CD4-positive, alpha-beta T cell treated with Interleukin-21 for 1 hour (primary cell): ENCODE measurements around the gene GP1BB.
"Not testable (repeated sequence)": the region's sequence is repeated elsewhere in the genome, so short reads cannot be mapped to it uniquely, and the experiment has no call there.

Experiments
- DNase-seq: peaks from one replicate; pipeline ENCODE4 v3.0.0-alpha.2; 2020

The GP1BB gene

DNA sequence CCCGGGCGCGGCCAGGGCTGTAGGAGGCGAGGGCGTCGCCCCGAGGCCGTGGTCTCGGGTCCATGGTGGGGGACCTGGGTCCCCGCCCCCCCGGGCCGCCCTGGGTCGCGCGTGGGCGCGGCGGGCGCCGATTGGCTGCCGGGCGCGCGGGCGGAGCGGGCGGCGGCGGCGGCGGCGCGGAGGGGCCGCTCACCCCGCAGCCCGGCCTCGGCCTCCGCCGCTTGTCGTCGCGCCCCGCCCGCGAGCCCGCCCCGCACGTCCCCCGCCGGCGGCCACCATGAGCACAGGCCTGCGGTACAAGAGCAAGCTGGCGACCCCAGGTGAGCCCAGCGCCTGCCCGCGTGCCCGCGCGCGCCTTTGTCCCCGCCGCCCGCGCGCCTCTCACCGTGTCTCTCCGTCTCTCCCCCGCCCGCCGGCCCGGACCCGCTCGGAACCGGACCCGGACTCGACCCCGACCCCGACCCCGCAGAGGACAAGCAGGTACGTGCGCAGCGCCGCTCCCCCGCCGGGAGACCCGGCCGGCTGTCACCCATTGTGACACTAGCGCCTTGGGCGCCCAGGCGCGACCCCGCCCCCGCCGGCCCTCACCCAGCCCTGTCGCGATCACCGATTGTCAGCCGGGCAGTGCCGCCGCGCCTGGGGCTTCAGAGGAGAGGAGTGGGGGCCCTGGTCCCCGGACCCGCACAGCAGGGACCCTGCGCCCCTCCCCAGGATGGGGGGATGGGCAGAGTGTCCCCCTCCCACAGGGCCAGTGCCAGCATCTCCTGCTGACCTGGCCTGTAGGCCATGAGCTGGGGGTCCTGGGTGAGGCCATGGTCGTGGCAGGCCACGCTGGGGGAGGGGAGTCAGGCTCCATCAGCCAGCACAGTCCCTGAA is 8.8 kb upstream of the GP1BB start, which contains the start of gene SEPTIN5:
TSS of gene SEPTIN5 (plus strand) at position 192 of the 876 bp plus-strand sequence. CDS start at position 278, 86 bp downstream.
- DNase-seq: no peak

DNA sequence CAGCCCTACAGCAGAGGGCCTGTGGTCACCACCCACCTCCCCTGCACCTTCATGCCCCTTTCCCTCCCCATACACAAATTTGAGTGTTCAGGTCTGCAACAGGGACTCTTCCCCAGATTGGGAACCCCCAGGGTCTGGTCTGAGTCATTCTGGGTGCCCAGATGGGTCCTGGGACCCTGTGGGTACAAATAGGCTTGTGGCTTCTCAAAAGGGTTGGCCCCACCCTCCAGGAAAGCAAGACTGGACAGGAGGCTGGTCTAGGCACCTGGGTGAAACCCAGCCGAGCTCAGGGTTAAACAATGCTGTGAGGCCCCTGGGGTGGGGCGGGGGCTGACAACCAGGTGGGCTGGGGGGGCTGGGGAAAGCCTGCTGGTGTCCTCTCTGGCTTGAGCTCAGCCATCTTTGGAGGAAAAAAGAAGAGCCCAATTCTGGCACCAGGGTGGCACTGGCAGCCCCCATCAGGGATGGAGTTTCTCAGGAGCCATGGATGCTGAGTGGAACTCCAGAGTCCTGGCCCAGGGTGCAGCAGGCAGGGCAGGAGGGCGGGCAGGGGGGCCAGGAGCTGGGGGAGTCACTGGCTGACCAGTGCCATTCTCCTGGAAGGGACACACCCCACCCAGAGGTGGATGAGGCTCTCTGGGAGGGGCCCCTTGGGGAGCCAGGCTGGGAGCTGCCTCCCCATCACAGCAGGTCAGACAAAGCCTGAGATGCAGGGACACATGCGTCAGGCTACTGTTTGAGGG is 8.0 kb upstream of the GP1BB start:
- no peak for DNase-seq

DNA sequence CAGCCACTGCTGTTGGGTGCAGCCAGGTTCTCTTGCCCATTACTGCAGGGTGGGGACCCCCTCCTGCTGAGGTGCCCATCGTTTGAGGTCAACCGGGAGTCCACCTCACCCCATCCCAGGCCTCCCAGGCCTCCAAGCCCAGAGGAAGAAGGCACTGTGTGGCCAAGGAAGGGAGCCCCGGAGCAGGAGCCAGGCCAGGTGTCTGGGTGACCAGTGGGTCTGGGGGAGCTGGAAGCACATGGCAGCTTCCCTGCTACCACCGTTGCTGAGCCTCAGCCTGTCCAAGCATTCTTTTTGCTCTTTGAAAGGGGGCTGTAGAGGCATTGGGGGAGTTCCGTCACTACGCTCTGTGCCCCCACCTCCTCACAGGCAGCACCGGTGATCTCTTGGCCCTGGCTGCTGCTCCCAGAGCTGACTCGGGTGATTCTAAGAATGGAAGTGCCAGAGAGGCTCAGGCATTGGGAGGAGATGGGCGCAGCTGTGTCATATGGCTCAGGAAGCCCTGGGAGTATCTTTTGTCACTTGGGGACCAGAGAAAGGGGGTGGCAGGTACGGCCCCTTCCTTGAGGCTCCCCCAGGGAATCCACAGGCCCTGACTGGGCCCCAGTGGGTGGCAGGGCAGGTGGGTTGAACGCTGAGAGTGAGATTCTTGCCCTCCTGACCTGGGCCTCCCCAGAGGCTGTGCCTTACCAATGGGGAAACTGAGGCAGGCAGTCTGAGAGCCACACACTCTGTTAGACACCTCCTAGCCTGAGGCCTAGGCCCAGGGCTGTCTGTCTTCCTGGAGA is 7.1 kb upstream of the GP1BB start:
- DNase-seq: no peak

DNA sequence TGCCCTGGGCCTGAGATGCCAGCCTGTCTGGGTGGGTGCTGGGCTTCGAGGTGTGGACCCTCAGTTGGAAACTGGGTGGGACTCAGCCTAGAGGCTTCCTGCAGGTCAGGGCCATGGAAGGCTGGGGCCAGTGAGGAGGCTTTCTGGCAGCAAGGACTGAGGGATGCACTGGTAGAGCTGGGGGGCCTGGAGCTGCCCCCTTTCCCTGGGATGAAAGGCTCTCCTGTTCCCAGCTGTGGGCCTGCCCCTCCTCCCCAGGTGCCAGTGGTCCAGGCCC is 6.6 kb upstream of the GP1BB start:
- no peak for DNase-seq

DNA sequence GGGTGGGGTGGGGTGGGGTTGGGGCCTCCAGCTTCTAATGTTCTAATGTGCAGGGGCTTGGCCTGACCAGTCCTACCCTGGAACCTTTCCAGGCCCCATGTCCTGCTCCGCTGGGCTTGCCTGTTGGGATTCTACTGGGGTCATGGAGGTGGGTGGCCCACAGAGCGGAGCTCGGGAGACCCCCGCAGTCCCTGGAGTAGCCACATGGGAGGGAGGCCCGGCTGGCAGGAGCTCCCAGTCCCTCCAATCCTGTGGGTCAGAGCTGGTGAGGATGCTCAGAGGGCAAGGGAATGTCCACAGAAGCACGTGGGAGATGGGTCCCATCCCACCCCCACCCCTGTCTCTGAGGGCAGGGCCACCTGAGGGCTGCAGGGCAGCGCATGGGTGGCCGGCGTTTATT is 6.2 kb upstream of the GP1BB start:
- no peak for DNase-seq

DNA sequence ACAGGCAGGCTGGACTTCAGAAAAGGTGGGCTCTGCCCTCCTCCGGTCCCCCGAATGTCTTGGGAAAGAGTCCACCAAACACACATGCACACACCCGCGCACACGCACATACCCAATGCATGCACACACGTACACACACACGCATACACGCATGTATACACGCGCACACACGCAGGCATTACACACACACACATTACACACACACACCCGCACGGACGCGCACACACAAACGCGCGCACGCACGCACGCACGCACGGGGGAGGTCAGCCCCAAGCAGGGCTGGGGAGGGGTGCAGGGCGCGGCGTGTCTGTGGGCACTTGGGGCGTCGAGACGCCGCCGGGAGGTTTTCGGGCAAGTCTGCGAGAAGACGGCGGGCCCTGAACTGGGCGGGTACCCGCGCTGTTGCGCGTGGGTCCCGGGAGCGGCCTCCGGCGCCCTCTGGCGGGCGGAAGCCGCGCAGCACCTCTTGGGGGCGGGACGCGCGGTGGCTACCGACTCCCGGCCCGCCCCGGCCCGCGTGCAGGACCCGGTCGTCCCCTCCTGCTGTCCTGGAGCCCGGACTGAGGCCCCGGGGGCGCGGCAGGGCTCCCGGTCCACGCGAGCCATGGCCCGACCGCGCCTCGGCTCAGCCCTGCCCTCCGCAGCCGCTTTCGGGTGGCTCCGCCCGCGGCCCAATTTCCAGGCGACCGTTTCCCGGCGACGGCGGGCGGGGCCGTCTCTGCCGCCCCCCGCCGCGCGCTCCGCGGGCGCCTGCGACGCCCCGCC is 5.5 kb upstream of the GP1BB start:
- peak; percentile 81 for DNase-seq

DNA sequence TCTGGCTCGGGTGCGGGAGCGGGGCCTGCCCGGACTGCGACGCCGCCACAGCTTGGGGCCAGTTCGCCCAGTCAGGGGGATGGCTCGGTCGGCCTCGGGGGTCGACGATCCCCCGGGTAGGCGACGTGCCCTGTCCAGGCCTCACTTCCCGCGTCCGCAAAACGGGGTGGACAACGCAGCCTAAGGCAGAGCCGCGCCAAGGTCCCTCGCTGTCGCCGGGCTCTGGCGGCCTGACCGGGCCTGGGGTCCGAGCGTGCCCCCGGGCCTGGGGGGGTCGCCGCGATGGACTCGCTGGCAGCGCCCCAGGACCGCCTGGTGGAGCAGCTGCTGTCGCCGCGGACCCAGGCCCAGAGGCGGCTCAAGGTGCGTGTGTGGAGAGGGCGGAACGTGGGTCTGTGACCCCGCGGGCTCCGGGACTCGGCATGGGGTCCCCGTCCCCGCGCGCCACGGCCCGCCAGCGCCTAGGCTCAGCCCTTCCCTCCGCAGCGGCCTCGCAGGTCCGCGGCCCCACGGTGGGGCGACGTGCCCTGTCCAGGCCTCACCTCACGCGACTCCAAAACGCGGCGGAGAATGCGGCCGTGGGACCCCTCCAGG is 4.8 kb upstream of the GP1BB start:
- DNase-seq: no peak

DNA sequence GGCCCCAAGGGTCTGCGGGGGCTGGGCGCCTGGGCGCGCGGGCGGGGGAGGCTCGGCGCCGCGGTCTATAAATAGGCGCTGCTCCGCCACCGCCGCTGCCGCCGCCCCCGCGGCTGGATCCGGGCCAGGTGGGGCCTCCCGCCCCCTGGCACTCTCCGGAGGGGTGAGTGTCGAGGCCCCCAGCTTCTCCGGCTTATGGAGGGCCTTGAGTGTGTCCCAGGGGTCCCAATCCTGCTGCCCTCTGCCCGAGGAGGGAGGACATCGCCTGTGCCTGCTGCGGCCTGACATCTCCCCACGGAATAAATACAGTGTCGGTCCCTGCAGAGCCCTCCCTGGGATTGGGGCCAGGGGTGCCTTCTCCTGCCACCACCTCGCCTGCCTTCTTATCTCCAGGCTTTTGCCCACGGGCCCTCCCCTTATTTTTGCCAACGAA is 4.3 kb upstream of the GP1BB start:
- no peak for DNase-seq

DNA sequence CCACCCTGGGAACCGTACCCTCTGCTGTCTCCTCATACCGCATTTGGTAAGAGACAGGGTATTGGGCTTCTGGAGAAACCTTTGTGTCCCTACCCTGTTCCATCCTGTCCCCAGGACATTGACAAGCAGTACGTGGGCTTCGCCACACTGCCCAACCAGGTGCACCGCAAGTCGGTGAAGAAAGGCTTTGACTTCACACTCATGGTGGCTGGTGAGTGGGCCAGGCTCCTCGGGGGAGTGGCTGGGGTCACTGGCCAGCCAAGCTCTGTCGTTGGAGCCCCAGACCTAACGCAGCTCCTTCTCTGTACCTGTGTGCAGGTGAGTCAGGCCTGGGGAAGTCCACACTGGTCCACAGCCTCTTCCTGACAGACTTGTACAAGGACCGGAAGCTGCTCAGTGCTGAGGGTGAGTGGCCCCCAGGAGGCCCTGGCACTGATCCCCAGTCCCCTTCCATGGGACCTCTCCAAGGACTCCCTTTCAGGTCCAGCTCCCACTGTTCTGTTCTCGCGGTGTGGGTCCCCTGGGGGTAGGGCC is 3.8 kb upstream of the GP1BB start:
- DNase-seq: no peak

DNA sequence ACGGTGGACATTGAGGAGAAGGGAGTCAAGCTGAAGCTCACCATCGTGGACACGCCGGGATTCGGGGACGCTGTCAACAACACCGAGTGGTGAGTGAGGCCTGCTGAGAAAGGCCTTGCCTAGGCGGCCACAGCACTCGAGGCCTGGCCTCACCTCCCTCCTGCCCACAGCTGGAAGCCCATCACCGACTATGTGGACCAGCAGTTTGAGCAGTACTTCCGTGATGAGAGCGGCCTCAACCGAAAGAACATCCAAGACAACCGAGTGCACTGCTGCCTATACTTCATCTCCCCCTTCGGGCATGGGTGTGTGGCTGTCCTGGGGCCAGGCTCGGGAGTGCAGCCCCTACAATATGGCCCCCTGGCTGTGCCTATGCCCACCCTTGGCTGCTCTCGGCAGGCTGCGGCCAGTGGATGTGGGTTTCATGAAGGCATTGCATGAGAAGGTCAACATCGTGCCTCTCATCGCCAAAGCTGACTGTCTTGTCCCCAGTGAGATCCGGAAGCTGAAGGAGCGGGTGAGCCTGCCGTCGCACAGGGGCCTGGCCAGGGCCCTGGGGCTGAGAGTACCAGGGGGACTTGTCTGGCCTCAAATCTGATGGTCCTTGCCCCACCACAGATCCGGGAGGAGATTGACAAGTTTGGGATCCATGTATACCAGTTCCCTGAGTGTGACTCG is 3.0 kb upstream of the GP1BB start:
- no peak for DNase-seq

DNA sequence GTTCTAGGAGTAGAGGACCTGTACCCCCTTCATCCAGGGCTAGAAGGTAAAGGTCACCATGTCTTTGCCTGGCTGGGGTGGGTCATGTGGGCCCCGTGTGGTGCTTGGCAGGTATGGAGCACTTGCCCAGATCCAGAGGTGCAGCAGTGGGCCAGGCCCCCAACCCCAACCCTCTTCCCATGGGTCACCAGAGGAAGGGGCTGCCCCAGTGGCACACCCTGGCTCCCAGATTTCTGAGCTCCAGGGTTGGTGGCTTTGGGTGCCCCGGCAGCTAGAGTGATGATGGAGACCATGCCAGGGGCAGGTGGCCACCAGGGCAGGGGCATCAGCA is 2.4 kb upstream of the GP1BB start:
- DNase-seq: no peak

DNA sequence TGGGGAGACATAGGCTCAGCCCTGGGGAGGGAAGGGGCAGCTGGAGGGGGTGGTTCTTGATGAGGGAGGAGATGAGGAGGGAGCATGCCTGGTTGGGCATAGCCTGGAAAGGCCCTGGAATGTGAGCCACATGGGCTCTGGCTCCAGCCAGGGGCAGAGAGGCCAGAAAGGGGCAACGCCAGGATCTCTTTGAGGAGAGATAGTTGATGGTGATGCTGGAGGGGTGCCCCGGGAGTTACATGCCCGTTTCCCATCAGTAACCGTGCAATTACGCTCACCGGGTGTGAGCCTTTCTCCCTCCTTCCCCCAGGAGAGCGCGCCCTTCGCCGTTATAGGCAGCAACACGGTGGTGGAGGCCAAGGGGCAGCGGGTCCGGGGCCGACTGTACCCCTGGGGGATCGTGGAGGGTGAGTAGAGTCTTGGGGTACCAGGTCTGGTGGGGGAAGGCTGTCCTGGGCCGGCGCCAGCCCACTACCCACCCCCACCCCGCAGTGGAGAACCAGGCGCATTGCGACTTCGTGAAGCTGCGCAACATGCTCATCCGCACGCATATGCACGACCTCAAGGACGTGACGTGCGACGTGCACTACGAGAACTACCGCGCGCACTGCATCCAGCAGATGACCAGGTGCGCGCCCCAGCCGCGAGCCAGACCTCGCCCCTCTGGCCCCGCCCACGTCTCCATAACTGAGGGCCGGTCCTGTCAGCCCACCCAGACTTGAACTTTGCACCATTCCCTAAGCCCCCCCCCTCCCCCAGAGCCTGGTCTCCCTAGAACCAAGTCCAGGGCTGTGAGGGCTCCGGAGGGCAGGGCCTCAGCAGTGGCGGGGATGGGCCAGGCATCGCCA is 1.8 kb upstream of the GP1BB start:
- no peak for DNase-seq

DNA sequence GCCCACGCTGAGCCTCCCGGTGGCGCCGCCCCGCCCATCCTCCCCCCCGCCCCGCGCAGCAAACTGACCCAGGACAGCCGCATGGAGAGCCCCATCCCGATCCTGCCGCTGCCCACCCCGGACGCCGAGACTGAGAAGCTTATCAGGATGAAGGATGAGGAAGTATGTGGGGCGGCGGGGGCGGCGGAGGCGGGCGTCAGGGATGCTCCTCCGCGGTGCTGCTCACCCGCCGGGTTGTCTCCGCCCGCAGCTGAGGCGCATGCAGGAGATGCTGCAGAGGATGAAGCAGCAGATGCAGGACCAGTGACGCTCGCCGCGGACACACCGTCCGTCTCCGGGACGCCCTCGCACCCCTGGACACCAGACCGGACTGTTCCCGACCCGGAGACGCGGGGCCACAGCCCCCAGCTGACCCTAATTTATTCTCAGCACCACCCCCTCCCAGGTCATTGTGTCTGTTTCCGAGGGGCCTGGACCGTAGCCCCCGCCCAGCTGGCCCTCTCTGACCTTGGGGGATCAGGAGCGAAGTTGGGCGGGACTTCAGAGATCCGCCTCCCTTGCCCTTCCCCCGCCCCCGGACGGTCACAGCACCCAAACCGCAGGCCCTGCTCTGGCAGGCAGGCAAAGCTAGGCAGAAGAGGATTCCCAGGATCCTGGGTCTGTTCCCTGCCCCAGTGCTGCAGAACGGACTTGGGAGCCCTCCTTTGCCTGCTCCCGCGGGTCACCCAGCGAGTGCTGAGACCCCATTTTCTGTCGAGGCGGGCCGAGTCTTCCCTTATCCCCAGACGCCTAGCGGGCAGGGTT is 959 bp upstream of the GP1BB start:
- no peak for DNase-seq

DNA sequence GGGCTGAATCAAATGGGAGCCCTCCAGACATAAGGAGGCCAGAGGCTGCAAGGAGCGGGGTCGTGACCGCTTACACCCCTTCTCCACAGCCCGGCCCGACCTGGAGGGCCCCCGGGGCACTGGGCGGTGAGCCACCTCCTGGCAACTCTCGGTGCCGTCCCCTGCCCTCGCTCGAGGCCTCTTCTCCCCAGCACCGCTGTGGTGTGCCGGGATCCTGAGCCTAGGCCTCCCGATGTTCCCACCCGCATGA is 432 bp upstream of the GP1BB start:
- DNase-seq: no peak

DNA sequence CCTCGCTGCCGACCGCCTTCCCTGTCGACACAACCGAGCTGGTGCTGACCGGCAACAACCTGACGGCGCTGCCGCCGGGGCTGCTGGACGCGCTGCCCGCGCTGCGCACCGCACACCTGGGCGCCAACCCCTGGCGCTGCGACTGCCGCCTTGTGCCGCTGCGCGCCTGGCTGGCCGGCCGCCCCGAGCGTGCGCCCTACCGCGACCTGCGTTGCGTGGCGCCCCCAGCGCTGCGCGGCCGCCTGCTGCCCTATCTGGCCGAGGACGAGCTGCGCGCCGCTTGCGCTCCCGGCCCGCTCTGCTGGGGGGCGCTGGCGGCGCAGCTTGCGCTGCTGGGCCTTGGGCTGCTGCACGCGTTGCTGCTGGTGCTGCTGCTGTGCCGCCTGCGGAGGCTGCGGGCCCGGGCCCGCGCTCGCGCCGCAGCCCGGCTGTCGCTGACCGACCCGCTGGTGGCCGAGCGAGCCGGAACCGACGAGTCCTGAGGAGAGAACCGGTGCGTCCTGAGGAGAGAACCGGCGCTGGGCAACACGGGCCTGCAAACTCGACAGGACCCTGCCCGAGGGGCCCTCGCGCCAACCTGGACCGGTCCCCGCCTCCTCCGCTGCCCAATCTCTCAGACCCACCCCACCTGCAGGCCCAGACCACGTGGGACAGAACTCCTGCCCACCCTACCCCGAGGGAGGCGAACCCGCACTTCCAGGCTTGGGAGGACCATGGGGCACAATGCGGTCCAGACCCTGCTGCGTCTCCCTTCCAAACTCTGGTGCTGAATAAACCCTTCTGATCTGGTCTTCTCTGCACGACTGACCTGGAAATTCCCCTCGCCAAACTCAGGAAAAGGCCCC is 866 bp downstream of the GP1BB start:
- no peak for DNase-seq

DNA sequence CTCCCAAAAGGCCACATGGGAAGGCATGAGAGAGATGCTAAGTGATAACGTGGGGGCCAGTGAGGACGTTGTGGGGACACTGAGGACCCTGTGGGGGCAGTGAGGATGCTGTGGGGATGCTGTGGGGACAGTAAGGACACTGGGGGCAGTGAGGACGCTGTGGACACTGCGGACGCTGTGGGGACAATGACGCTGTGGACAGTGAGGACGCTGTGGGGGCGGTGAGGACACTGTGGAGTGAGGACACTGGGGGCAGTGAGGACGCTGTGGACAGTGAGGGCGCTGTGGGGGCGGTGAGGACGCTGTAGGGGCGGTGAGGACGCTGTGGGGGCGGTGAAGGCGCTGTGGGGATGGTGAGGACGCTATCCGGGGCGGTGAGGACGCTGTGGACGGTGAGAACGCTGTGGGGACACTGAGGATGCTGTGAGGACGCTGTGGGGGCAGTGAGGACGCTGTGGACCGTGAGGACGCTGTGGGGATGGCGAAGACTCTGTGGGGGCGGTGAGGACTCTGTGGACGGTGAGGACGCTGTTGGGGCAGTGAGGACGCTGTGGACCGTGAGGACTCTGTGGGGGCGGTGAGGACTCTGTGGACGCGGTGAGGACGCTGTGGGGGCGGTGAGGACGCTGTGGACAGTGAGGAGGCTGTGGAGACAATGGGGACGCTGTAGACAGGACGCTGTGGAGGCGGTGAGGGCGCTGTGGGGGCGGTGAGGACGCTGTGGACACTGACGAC is 1.8 kb downstream of the GP1BB start:
- DNase-seq: no peak

DNA sequence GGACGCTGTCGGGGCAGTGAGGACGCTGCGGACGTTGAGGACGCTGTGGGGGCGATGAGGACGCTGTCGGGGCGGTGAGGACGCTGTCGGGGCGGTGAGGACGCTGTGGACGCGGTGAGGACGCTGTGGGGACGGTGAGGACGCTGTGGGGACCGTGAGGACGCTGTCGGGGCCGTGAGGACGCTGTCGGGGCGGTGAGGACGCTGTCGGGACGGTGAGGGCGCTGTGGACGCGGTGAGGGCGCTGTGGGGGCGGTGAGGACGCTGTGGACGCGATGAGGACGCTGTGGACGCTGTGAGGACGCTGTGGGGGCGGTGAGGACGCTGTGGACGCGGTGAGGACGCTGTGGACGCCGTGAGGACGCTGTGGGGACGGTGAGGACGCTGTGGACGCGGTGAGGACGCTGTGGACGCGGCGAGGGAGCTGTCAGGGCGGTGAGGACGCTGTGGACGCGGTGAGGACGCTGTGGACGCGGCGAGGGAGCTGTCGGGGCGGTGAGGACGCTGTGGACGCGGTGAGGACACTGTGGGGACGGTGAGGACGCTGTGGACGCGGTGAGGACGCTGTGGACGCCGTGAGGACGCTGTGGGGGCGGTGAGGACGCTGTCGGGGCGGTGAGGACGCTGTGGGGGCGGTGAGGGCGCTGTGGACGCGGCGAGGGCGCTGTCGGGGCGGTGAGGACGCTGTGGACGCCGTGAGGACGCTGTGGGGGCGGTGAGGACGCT is 2.9 kb downstream of the GP1BB start:
- DNase-seq: not testable (repeated sequence)
